GM12875 (cell line): ENCODE results near the gene PDGFC.

ENCODE experiments used
- H3K4me3 ChIP-seq: one replicate; pipeline ENCODE4 v1.5.1; 2011; ENCODE audit warnings: low read depth, low read length, control low read depth
- TF ChIP-seq, protein P1 (sequence below): IDR thresholded peaks from 2 replicates; pipeline ENCODE4 v1.5.1; 2011; ENCODE audit warnings: low read depth, mild to moderate bottlenecking, control low read depth, inconsistent platforms, low read length, moderate library complexity, borderline replicate concordance; ENCODE audit not compliant: insufficient read depth

Gene PDGFC

GRCh38 chr4:156729416-156729815, 242.2 kb downstream of the PDGFC start:
- TF ChIP-seq, protein P1, sequence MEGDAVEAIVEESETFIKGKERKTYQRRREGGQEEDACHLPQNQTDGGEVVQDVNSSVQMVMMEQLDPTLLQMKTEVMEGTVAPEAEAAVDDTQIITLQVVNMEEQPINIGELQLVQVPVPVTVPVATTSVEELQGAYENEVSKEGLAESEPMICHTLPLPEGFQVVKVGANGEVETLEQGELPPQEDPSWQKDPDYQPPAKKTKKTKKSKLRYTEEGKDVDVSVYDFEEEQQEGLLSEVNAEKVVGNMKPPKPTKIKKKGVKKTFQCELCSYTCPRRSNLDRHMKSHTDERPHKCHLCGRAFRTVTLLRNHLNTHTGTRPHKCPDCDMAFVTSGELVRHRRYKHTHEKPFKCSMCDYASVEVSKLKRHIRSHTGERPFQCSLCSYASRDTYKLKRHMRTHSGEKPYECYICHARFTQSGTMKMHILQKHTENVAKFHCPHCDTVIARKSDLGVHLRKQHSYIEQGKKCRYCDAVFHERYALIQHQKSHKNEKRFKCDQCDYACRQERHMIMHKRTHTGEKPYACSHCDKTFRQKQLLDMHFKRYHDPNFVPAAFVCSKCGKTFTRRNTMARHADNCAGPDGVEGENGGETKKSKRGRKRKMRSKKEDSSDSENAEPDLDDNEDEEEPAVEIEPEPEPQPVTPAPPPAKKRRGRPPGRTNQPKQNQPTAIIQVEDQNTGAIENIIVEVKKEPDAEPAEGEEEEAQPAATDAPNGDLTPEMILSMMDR, result no peak
- no peak overlapping the region for H3K4me3 ChIP-seq

- TF ChIP-seq, protein P1, result no peak
- H3K4me3 ChIP-seq, result no peak overlapping the region
These were observed 246.3 kb downstream of the PDGFC start for GRCh38 chr4:156725257-156725656.

GRCh38 chr4:156723951-156724668, 247.5 kb downstream of the PDGFC start:
- H3K4me3 ChIP-seq, result no peak overlapping the region
- TF ChIP-seq, protein P1, result no peak

DNA sequence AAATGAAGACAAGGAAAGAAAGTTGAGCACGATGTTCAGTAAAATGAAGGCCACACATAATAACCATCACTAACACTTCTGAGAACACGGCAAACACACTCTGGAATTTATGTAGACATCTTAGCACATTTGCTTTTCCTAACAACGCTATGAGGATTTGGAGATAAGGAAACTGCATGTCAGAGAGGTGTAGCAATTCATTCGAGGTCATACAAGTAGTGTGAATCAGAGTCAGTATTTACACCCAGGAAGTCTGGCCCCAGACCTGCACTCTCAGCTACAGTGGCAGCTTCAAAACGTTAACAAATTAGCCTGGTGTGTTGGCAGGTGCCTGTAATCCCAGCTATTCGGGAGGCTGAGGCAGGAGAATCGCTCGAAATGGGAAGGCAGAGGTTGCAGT, 253.4 kb downstream of the PDGFC start:
- no peak overlapping the region for H3K4me3 ChIP-seq
- TF ChIP-seq, protein P1, result no peak

- no peak overlapping the region for H3K4me3 ChIP-seq
- TF ChIP-seq, protein P1, result no peak
These were observed 260.4 kb downstream of the PDGFC start for GRCh38 chr4:156711193-156711590.
